Panc1 (cell line): ENCODE data around the gene CRIP1.

Source experiments
- CTCF ChIP-seq: fragments of 450-650 bp; IDR thresholded peaks from 2 replicates; pipeline ENCODE4 v1.5.1; 2017; ENCODE audit warnings: mild to moderate bottlenecking
- REST ChIP-seq, 2 experiments: IDR thresholded peaks; 2 replicates each; pipeline ENCODE4 v1.6.1; 2011 to 2012; ENCODE audit warnings: low read depth in 2 of 2, control low read depth in 1 of 2, low read length in 1 of 2, mild to moderate bottlenecking in 1 of 2, moderate library complexity in 1 of 2; ENCODE audit not compliant: insufficient read depth in 1 of 2

GRCh38 chr14:105533811-105534498, 47.3 kb downstream of the CRIP1 start:
- TF ChIP-seq CTCF (no peak), REST (IDR thresholded peaks at IDR 0.05; ENCODE audit: insufficient read depth in 1 of 2, low read depth in 2 of 2, low read length in 1 of 2) (no peak)
